ENCODE results near the gene PIK3R6. TPM values are rescaled to one million over a fixed set of nuclear protein-coding genes. Genes with fewer than 3 reads are reported as not detected.
"Not testable (repeated sequence)": the region's sequence is repeated elsewhere in the genome, so short reads cannot be mapped to it uniquely, and the experiment has no call there.

PIK3R6 gene
- total RNA-seq, 1 donor from 2014 or later = 1.6 TPM

GRCh38 chr17:8829036-8829941 lies 38.2 kb downstream of the PIK3R6 start:
- peak; percentile 67 for DNase-seq (ENCODE audit: low spot score)

- peak; percentile 71 for DNase-seq (ENCODE audit: low spot score)
Observed at GRCh38 chr17:8828517-8828875, 39.0 kb downstream of the PIK3R6 start.

- DNase-seq (ENCODE audit: low spot score) = peak; percentile 76
Observed at GRCh38 chr17:8826808-8827435, 40.6 kb downstream of the PIK3R6 start.

DNA sequence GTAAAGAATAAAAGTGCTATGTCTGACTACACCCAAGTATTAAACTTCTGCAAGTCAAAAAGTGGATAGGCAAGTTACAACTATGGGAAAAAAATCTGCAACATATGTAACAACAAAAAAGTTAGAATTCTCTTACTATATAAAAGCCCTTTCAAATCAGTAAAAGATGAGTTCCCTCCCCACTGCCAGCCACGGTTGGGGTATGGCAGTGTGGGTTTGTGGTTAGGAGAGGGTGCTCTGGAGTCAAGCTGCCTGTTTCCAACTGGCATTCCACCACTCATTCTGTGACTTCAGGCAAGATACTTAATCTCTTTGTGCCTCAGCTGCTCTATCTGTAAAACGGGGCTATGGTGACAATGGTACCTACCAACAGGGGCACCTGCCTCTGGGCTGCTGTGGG lies 41.7 kb downstream of the PIK3R6 start:
- DNase-seq (ENCODE audit: low spot score) = peak; percentile 37

DNA sequence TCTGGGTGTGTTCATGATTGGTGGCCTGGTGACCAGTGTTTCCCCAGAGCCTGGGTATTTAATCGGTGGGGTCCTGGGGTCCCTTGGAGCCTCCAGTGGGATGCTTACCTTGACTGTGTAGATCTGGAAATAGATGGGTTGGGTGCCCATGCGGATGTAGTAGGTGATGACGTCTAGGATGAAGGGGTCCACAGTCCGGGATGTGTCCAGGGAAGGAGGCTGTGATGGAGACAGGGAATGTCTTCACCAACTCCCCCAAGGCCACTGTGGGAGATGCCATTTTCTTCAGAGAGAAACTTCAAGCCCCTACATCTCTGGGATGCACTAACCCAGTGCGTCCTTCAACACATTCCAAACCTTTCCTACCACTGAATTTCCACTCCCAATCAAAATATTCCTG lies 44.2 kb downstream of the PIK3R6 start:
- peak; percentile 41 for DNase-seq (ENCODE audit: low spot score)

DNA sequence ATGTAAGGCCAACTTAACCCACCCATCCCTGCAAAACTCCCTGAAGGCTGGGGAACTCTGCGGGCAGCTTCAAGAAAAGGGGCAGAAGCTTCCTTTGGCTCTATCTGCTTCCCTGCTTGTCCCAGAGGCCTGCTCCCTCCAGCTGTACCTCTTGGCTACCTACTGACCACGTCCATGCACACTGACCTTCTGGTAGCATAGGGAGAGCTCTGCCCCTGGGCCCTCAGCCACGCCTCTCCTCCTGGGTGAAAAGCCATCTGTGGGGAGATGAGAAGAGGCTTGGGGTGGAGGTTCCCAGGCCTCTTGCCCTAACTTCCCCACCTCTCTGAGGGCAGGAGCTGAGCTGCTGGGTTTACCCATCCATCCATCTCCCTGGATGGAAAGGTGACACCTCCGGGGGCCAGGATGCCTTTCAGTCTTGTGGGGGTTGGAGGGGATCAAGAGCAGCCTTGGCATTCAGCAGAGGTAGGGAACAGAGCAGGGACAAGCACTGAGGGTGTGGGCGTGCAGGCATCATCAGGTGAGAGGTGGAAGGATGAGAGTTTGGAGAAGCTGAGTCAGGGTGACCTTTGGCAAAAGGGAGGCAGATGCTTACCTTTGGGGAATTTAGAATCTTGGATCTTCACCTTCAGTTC lies 45.0 kb downstream of the PIK3R6 start:
- peak; percentile 53 for DNase-seq (ENCODE audit: low spot score)

- peak; percentile 62 for DNase-seq (ENCODE audit: low spot score)
Observed at GRCh38 chr17:8821446-8822105, 45.9 kb downstream of the PIK3R6 start.

- DNase-seq (ENCODE audit: low spot score) = peak; percentile 37
Observed at GRCh38 chr17:8820311-8821010, 47.0 kb downstream of the PIK3R6 start.

DNA sequence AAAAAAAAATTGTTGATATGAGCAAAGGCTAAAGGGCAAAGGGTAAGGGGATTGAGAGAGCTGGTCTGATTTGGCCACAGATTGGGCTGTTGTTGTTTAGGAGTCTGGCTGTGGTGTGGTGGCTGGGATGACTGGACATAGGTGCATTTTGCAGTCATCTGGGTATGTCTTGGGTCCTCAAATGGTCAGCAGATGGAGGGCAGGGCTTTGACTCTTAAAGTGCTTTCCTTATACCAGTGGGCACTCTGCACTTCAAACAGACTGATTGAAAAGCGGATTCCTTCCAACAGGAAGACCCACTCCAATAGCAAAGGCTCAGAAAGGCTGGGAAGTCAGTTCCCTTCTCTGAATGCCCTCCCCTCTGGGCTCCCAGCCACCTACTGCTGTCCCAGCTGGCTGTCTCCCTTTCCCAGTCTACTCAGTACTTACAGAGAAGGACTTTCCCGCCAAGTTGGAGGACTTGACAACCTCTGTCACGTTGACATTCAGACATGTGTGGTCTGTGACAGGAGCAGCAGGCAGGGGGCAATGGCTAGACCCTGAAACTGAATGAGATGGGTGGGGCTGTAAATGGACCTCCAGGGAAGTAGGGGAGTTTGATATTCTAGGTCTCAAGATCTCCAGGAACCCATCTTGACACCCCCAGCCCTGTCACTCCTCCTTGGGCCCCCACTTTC lies 48.7 kb downstream of the PIK3R6 start:
- peak; percentile 71 for DNase-seq (ENCODE audit: low spot score)

GRCh38 chr17:8818047-8818446 lies 49.4 kb downstream of the PIK3R6 start:
- DNase-seq (ENCODE audit: low spot score) = peak; percentile 59

DNA sequence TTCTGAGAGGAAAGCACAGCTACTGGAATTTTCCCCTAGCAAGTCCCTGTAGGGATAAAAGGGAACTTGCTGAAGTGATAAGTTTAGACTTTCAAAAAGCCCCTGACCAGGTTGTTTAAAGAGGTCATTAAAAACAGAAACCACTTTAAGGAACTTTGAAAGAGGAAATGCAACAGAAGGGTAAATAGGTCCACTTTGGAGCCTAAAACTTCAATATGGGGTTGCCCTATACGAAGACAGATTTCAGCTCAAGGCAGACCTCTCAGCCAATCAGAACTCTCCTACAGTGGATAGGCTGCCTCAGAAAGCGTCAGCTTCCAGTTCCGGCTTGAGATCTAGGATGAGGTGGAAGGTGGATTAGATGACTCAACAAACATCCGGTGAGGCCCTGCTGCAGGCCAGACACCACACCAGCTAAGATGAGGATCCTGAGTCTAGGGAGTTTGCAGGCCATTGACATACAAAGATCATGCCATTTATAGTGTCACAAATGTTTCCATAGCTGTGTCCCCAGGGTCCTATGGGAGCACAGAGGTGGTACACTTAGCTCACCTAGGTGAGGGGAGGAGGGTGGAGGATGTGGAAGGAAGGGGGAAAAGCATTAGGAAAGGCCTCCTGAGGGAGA lies 60.4 kb downstream of the PIK3R6 start:
- no peak for DNase-seq (ENCODE audit: low spot score)

- DNase-seq (ENCODE audit: low spot score) = no peak
Observed at GRCh38 chr17:8806253-8806925, 61.1 kb downstream of the PIK3R6 start.

GRCh38 chr17:8805396-8805795 lies 62.1 kb downstream of the PIK3R6 start:
- not testable (repeated sequence) for DNase-seq (ENCODE audit: low spot score)

- no peak for DNase-seq (ENCODE audit: low spot score)
Observed at GRCh38 chr17:8803531-8804420, 63.7 kb downstream of the PIK3R6 start.

GRCh38 chr17:8801135-8801840 lies 66.2 kb downstream of the PIK3R6 start:
- no peak for DNase-seq (ENCODE audit: low spot score)

- DNase-seq (ENCODE audit: low spot score) = no peak
Observed at GRCh38 chr17:8800656-8801055, 66.8 kb downstream of the PIK3R6 start.

DNA sequence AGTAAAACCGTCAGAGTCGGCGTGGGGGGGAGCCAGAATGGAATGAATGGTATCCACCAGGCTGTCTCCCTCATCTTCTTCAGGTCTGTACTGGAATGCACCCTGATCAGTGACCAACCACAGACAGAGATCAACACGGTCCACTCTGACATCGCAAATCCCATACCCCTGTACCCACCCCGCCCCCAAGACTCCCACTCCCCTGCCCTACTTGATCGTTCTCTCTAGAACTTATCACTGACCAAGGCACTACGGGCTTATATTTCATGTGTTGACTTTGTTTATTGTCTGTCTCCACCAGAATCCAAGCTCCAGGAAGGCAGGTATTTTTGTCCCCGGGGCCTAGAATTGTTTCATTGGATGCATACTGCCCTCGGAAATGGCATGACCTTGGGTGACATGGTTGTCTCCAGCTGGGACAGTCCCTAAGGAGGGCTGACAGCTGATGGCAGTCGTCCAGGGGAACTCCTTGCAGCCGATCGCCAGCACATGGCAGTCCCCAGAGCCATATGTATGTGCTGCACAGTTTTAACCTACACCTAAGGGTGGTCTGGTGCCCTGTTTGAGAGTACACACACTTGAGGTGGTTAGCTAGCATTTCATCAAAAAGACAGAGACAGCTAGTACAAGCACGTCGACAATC lies 67.8 kb downstream of the PIK3R6 start:
- DNase-seq (ENCODE audit: low spot score) = no peak
